ENCODE measurements around the gene SPINK4.

DNA sequence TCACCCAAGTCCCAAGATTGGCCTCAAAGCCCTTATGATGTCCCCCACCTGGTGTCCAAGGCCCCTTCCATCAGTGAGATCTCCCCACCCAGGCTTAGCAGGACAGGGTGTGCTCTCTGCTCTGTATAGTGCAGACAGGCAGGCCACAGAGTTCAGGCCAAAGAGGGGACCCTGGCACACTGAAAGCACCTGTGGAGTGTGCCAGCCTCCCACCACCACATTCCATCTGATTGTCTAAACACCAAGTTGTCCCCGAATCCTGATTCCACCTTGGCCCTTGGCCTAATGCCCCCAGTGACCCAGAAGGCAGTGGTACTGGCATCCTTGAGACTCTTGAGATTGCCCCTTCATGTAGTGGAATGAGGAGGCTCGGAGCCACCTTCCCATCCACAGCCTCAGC lies 5.4 kb downstream of the SPINK4 start:
- no peak for TF ChIP-seq CTCF (IDR thresholded peaks at IDR 0.05)
- TF ChIP-seq EP300 (IDR thresholded peaks at IDR 0.05) = no peak
